ENCODE measurements around the gene MTR.
"Not testable (repeated sequence)": the region's sequence is repeated elsewhere in the genome, so short reads cannot be mapped to it uniquely, and the experiment has no call there.

The MTR gene

DNA sequence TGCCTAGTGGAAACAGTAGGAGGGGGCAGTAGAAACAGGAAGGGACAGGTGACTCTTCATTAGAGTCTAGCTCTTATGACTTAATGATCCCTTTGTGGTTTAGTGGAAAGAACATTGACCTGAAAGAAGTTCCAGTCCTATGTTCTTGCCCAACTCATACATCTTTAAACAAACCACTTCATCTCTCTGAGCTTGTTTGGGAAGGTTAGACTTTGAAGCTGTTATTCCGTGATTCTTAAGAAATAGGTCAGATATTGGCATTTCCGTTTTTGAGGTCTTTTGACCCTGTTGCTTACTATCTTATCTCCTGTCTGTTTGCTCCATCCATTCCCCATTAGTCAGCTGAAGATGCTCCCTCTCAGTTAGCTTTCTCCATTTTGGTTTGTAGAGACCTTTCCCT is 38.5 kb downstream of the MTR start:
- no peak for DNase-seq (ENCODE audit: low spot score)

DNA sequence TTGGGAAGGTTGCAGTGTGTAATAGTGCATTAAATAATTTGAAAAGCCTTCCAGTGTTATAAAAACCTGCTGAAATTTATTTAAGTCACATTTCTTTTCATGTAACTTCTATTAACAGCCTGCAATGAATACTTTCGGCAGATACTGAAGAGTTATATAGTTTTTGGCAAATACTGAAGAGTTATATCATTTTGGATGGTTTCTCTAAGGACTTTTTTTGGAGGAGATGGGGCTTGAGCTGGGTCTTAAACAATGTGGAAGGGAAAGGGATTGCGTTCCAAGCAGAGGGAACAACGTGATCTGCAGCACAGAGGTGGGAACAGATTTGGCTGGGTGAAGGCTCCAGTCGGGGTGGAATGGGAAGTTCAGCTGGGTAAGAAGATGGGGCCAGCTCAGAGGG is 39.8 kb downstream of the MTR start:
- DNase-seq (ENCODE audit: low spot score): no peak

DNA sequence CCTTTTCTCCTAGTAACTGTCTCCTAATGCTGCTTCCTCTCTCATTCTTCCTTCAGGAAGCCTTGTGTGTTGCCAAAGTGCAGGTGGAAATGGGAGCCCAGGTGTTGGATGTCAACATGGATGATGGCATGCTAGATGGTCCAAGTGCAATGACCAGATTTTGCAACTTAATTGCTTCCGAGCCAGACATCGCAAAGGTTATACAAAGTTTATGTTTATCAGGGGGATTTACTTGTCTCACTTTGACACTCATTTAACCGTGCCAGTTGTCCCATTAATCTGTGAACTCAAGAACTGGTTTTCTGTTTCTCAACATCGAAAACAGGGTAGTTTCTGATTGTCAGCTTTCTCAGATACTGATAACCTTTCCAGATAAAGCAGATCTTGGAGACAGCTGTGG is 40.4 kb downstream of the MTR start:
- DNase-seq (ENCODE audit: low spot score): no peak

DNA sequence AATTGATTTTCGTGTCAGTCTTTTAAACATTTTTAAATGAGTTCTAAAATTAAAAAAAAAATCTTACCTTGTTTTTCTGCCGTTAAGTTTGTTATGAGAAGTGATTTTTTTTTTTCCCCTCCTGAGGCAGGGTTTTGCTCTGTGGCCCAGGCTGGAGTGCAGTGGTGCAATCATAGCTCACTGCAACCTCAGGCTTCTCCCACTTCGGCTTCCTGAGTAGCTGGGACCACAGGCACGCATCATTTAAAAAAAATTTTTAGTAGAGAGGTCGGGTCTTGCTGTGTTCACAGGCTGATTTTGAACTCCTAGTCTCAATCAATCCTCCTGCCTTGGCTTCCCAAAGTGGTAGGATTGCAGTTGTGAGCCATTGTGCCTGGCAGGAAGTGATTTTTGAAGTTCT is 41.1 kb downstream of the MTR start:
- DNase-seq (ENCODE audit: low spot score): no peak

DNA sequence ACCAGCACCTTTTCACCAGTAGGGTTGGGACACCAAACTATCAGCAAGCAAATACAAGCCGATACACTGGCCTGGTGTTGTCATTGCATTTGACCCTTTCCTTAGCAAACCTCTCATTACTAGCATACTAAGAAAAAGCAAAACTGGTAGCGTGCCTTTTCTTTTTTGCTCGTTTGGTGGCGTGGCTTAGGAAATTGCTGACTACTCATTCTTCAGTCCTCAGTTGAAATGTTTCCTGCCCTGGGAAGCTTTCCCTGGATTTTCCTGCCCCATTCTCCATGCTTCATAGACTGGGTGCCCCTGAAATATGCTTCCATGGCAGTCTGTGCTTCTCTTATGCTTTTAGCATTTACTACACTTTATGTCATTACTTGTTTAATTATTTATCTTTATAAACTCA is 42.0 kb downstream of the MTR start:
- DNase-seq (ENCODE audit: low spot score): no peak

DNA sequence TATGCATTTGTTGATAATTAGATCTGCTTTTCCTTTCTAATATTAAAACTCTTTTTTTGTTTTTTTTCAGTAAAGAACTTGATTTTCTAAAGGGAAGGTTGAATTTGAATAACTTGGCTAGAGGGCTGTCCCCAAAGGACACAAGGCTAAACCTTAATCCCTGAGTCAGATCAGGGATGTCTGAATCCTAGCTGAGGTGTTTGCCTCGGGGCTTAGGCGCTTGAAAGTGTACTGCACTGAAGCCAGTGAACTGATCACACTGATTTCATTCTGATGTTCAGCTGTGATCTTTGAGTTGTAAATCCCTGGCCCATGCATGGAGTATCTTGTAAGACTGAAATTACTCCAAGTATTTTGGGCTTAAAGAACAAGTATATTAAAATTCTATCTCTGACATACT is 42.8 kb downstream of the MTR start:
- peak; percentile 57 for DNase-seq (ENCODE audit: low spot score)

DNA sequence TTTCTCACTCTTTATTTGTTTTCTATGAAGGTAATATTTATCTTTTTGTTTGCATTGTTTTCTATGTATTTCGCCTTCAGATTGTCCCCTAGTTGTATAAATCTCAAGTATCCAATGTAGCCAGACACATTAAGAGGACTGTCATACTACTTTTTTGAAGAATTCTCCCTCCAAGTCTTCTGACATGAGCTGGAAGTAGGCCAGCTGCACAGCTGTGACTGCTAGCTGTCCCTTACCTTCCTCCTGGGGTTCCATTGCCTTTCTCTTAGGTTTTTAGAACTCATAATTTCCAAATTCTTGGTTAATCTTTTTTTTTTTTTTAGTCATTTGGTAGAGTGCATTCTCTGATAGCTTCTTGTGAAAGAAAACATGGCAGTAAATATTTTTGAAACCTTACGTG is 46.2 kb downstream of the MTR start:
- DNase-seq (ENCODE audit: low spot score): no peak

DNA sequence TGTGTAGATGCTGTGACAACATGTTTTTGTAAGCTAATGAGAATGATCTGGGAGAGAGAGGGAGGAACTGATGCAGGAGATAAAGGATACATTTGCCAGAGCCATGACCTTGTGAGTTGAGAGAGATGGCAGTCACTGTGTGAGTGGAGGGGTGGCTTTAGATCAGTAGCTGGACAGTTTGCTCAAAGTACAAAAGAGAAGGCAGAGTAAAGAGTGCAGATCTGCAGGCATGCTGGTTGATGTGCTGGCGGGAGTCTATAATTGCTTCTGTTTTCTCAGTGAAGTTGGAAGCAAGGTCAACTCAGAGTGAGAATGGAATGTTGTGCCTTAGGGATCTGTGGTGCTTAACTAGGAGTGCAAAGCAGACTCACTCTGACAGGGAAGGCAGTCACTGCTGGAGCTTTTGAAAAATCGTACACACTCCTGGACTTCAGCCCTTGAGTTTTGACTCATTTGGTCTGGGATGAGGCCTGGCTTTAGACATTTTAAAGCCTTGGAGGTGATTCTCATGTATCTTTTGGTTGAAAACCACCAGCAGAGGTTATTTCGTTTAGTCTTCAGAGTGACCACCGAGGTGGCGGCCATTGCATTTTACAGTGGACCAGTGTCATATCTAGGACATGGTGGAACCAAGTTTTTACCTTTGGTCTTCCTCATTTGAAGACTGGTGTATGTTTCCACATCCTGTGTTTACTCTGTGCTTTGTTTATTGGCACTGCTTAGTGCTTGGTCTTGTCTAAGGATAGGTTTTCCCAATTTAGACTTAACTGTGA is 49.6 kb downstream of the MTR start:
- DNase-seq (ENCODE audit: low spot score): no peak

DNA sequence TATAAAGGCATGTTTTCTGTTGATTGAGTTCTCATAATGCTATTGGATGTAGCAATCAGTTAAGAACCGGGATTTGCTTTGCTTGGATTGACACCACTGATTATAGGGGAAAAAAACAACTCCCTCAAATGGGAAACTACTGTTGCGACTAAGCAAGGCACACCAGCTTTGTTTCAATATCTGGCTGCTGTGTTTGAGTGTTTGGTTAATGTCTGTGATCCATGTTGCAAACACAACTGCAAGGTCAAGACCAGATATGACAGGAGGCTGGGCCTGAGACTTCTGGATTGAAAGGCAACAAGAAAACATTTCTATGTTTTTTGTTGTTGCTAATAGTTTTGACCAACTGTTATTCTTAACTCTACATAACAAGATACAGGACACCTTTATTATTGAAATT is 50.7 kb downstream of the MTR start:
- DNase-seq (ENCODE audit: low spot score): no peak

DNA sequence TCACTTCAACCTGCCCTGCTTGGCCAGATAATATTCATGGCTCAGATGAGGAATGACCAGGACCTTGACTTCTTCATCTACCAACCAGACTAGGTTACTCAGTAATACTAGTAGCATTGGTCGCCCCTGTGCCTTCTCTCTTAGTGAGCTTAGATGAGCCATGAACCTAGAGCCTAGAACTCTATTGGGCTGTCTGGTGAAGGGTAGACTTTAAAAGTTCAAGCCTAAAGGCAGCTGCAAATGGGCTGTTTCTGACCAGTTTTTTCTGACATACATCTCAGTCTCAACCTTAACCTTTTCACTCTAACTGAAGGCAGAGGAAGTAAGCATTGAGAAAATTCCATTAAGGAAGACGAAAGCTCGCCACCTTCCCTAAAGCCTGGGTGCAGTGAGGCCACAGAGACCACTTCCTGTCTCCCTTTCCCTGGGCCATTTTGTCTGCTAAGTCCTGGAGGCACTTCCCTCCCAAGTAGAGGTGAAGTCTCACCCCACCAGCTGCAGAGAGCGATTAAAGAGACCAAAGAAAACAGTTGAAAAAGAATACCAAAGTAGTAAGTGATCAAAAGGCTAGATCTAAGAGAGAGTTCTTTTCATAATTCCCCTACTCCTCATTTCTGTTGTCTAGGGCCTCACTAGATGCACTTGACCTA is 53.3 kb downstream of the MTR start:
- DNase-seq (ENCODE audit: low spot score): no peak

DNA sequence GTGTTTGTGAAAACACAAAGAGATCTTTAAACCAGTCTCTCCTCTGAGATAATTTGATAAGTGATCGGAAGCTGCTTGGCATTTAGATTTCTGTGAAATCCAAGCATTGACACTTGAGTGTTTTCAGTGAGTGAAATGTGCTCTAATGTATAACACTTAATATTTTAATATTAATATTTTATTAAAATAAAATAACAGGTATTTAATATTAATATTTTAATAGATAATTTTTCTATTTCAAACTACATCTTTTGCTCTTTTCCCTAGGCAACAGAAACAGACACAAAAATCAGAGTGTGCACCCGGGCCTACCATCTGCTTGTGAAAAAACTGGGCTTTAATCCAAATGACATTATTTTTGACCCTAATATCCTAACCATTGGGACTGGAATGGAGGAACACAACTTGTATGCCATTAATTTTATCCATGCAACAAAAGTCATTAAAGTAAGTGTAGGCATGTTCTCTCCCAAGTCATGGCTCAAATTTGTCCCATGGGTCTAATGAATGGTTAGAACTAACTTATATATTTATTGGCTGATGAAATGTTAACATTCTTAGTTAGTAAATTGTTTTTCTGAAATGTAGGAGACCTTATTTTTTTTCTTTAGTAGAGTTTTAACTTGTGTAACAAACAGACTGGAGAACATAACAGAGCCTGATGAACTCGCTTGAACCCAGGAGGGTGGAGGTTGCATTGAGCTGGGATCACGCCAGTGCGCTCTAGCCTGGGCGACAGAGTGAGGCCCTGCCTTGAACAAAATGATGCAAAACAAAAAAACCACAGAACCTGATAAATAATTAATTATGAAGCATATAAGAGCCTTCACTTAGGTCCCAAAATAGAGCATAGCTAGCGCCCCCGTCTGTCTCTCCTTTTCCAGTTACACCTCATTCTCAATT is 55.2 kb downstream of the MTR start:
- DNase-seq (ENCODE audit: low spot score): no peak

DNA sequence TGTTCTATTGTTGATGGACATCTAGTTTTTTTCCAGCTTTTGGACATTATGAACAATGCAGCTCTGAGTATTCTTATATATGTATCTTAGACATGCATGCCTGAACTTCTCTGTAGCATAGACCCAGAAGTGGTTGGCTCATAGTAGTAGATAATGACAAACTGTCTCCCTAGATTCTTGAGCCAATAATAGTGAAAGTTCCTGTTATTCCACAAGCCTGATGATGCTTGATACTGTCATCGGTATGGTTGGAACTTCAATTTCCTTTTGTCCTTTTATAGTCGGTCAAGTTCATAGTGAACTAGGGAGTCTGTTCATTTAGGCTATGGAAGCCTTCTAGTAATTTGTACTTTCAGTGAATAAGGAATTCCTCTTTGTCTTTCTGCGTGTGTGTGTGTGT is 56.8 kb downstream of the MTR start:
- no peak for DNase-seq (ENCODE audit: low spot score)

DNA sequence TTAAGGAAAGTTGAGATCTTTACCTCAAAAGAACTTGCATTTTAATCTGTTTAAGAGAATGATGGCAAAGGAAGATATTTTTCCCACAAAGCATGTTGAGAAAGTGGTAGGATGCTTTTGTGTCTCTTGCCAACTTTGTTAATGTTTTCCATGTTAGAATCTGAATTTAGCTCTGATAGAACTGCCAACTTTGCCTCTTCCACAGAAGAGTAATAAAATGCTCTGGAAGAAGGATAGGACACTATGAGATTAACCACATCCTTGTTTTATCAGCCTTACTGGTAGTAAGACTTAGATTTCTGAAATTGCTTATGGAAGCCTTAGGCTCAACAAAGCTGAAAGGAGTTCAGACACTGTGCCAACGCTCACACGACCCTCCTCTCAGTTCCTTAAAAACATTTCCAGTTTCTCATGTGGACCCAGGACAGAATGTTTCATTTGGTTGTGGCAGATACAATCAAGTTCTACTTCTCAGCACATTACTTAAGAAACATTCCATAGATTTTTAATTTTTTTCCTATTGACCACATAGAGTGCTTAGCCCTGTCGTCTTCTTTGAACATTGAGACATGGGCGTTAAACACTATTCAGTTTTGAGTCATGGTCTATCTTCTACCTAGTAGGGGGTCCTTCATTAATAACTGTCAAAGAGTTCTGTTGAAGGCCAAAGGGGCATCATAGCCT is 59.0 kb downstream of the MTR start:
- DNase-seq (ENCODE audit: low spot score): no peak

DNA sequence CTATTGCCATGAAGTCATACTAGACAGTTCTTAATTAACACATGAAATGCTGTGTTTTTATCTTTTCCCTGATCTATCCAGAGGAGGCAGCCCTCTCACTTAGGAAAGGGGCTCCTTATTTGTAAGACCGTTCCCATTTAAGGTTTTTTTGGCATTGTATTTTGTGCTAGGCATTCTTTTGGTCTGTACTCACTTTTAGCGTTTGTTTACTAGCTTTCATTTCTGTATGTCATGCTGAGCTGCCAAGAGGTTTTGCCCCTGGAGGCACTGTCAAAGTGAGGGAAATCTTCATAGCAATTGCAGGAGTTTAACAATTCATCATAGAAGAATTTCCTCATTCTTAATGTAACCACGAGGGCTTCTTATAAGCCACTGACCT is 59.5 kb downstream of the MTR start:
- no peak for DNase-seq (ENCODE audit: low spot score)

DNA sequence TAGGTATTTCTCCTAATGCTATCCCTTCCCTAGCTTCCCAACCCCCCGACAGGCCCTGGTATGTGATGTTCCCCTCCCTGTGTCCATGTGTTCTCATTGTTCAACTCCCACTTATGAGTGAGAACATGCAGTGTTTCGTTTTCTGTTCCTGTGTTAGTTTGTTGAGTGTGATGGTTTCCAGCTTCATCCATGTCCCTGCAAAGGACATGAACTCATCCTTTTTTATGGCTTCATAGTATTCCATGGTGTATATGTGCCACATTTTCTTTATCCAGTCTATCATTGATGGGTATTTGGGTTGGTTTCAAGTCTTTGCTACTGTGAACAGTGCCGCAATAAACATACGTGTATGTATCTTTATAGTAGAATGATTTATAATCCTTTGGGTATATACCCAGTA is 61.6 kb downstream of the MTR start:
- not testable (repeated sequence) for DNase-seq (ENCODE audit: low spot score)

DNA sequence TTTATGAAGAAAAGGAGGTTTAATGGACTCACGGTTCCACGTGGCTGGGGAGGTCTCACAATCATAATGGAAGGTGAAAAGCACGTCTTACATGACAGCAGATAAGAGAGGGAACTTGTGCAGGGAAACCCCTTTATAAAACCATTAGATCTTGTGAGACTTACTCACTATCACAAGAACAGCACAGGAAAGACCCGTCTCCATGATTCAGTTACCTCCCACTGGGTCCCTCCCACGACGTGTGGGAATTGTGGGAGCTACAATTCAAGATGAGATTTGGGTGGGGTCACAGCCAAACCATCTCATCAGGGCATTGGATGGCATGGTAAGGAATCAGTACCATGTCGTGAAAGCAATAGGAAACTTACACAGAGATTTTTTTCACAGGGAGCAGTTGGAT is 63.1 kb downstream of the MTR start:
- DNase-seq (ENCODE audit: low spot score): no peak

DNA sequence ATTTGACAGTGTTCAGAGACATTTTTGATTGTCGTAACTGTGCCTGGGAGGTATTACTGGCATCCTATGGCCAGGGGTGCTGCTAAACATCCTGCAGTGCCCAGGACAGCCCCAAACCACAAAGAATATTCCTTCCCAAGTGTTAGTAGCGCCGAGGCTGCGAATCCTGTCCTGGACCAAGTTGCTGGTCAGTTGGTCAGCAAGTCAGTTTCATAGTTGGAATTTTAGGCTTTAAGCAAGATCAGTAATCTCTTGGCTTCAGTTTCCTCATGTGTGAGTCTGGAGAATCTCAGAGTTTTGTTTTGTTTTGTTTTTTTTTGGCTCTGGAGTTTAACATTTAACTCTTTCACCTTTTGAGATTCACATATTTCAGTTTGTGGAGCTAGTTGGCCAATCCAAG is 65.0 kb downstream of the MTR start:
- no peak for DNase-seq (ENCODE audit: low spot score)

DNA sequence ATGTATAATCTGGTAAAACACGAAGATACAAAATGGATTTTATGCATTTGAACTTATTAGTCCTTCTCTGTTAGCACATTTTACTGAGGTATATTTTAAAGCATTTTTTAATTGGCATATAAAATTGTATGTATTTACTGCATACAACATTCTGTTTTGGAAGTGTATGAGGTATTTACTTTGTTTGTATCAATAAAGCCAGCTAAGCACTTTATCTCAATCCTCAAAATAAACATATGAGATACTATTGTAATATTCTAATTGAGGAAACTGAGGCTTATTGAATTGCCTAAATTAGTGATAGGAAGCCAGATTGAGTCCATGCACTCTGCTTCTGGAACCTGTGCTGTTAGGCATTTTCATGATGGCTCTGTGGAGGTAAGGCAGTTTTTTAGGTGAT is 65.6 kb downstream of the MTR start:
- no peak for DNase-seq (ENCODE audit: low spot score)

DNA sequence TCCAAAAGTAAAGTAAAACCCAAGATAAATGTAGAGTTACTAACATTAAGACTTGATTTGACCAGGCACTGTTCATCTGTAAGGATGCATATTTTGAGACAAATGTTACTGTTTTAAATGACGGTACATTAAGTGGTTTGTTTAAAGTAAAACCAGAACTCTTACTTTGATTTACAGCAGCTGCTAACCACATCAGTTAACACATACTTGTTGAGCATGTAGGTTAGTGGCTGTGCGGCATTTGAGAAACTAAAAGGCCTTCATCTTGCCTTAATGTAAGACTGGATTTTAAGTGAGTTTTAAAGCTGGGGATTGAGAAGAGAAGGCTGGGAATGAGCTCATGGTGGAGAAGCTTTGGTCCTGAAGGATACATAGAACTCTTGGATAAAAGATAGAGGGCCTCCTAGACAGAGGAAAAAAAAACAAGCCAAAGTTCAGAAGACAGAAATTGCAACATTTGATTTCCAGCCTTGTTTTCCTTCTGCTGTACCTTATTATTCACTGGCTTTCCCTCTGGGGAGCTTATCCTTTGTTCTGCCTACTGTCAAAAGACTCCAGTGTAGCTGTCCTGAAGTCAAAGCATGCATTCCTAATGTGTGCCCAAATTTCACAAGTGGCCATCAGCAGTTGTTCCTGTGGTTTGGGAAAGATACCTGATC is 66.6 kb downstream of the MTR start:
- DNase-seq (ENCODE audit: low spot score): no peak

DNA sequence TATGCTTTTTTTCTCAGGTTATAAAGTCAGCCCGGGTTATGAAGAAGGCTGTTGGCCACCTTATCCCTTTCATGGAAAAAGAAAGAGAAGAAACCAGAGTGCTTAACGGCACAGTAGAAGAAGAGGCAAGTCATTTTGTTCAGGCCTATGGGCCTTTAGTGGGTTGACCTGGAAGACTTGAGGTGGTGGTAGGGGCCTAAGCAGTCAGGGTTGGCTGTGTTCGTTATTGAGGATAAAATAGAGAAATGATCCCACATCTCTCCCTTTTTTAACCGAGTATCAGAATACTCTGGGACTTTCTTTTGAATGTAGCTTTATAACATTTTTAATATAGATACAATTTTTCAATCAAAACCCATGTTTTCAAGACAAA is 67.1 kb downstream of the MTR start:
- no peak for DNase-seq (ENCODE audit: low spot score)

DNA sequence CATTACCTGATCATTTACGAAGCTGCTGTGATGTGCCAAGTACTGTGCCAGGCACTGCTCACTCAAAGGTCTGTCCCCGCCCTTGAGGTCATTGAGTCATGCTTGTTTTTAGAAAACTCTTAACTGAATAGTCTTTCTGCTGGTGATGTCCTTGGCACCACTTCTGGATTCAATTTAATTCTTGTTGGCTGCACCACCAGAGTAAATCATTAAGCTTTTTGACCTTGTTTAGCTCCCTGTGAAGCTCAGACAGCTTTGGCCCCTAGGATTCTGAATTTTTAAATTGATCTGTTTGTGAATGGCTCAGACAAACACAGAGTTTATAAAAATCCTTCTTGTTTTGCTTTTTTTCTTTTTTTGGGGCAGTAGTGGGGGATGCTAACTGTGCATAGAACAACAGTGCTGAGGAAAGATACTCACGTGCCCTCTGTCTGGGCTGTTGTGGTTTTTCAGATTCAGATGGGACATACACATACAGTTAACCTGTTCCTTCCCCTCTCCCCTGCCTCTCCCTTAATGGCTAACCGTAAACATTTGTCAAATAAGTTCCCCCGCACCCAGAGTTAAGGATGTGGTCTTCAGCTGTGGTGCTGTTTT is 67.6 kb downstream of the MTR start:
- no peak for DNase-seq (ENCODE audit: low spot score)

DNA sequence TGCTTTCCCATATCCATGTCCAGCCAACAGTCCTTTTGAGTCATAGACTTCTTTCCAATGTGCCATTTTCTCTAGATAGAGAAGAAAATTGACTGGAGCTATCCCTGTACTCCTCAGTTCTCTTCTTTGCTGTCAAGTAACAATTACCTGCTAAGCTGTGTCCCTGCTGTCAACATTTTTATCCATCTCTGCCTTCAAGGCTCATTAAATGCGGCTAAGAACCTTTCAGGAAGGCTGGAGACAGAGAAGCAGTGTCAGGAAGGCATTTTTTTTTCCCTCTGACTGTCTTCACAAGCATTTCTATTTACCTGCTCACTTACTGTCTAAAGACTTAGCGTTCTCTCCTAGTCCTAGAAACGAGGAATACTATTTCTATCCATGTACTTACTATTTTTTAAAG is 69.1 kb downstream of the MTR start:
- no peak for DNase-seq (ENCODE audit: low spot score)

All from D341Med (cell line).